ENCODE results near the gene ARMC7. TPM values are rescaled to one million over a fixed set of nuclear protein-coding genes. Genes with fewer than 3 reads are reported as not detected.

Gene ARMC7
- total RNA-seq, 1 experiment from 2014 or later: 26.0 TPM

- peaks cover 18% of the 10 kb centered on the region for H3K4me1 Mint-ChIP-seq (ENCODE audit: low read depth, unreplicated experiment)
- H3K27me3 Mint-ChIP-seq (ENCODE audit: insufficient read depth, unreplicated experiment): no peaks in the 10 kb centered on the region
- BruUV-seq (replicated peaks): no TSS peak
- no peak overlapping the region for H3K4me3 Mint-ChIP-seq (ENCODE audit: unreplicated experiment)
- no peaks in the 10 kb centered on the region for H3K9me3 ChIP-seq
- H3K27ac Mint-ChIP-seq (ENCODE audit: unreplicated experiment): no peak overlapping the region
- DNase-seq: no peak
- no peaks in the 10 kb centered on the region for H3K9me3 Mint-ChIP-seq (ENCODE audit: unreplicated experiment)
- no peak overlapping the region for H3K4me3 ChIP-seq (ENCODE audit: low read depth, low read length)
- H3K4me1 ChIP-seq: peaks cover 8% of the 10 kb centered on the region
- intact Hi-C loops (cut with micrococcal nuclease; ENCODE audit: unreplicated experiment): no loop called here
- POLR2A ChIA-PET: no interaction called here
- H3K36me3 Mint-ChIP-seq (ENCODE audit: insufficient read depth, unreplicated experiment): peaks cover 48% of the 10 kb centered on the region
- CTCF ChIA-PET: interaction anchor here (0.6 to 2.5 kb wide), 5 partner anchors 8 to 93 kb away, joined by 3 to 58 read pairs (median 4); no protein-coding TSS in a partner anchor
- H3K27me3 ChIP-seq (replicated peaks; ENCODE audit: control insufficient read depth, insufficient read depth, low read length): no peaks in the 10 kb centered on the region
- no peaks in the 10 kb centered on the region for H3K36me3 ChIP-seq (ENCODE audit: control insufficient read depth, insufficient read depth, low read length)
- no peak for TF ChIP-seq CTCF (IDR thresholded peaks at IDR 0.05; ENCODE audit: insufficient read depth in 1 of 2, low read depth in 1 of 2, low read length in 1 of 2, severe bottlenecking in 1 of 2, unreplicated experiment in 1 of 2)
Observed at GRCh38 chr17:75115555-75115954, 5.8 kb downstream of the ARMC7 start.

- Histone ChIP-seq H3K9me3 (no peaks in the 10 kb centered on the region), H3K27me3 (replicated peaks; ENCODE audit: control insufficient read depth, insufficient read depth, low read length) (no peaks in the 10 kb centered on the region), H3K4me1 (peaks cover 8% of the 10 kb centered on the region), H3K36me3 (ENCODE audit: control insufficient read depth, insufficient read depth, low read length) (no peaks in the 10 kb centered on the region), H3K4me3 (ENCODE audit: low read depth, low read length) (no peak overlapping the region)
- intact Hi-C loops (cut with micrococcal nuclease; ENCODE audit: unreplicated experiment): no loop called here
- no peak for TF ChIP-seq CTCF (IDR thresholded peaks at IDR 0.05; ENCODE audit: insufficient read depth in 1 of 2, low read depth in 1 of 2, low read length in 1 of 2, severe bottlenecking in 1 of 2, unreplicated experiment in 1 of 2)
- ChIA-PET CTCF (no interaction called here), POLR2A (no interaction called here)
- no TSS peak for BruUV-seq (replicated peaks)
- H3K9me3 Mint-ChIP-seq (ENCODE audit: unreplicated experiment): no peaks in the 10 kb centered on the region
- H3K27ac Mint-ChIP-seq (ENCODE audit: unreplicated experiment): no peak overlapping the region
- H3K4me3 Mint-ChIP-seq (ENCODE audit: unreplicated experiment): no peak overlapping the region
- H3K4me1 Mint-ChIP-seq (ENCODE audit: low read depth, unreplicated experiment): peaks cover 14% of the 10 kb centered on the region
- H3K36me3 Mint-ChIP-seq (ENCODE audit: insufficient read depth, unreplicated experiment): peaks cover 51% of the 10 kb centered on the region
- no peak for DNase-seq
- no peaks in the 10 kb centered on the region for H3K27me3 Mint-ChIP-seq (ENCODE audit: insufficient read depth, unreplicated experiment)
Observed at GRCh38 chr17:75116737-75117136, 7.0 kb downstream of the ARMC7 start.

GRCh38 chr17:75118307-75118706 is 8.5 kb downstream of the ARMC7 start:
- CTCF ChIA-PET: interaction anchor here (1.7 kb wide), 1 partner anchor 13 kb away, joined by 4 read pairs; the partner anchor contains the start of gene NT5C
- intact Hi-C loops (cut with micrococcal nuclease; ENCODE audit: unreplicated experiment): no loop called here
- no peak for DNase-seq
- Mint-ChIP-seq H3K36me3 (ENCODE audit: insufficient read depth, unreplicated experiment) (peaks cover 45% of the 10 kb centered on the region), H3K4me1 (ENCODE audit: low read depth, unreplicated experiment) (peaks cover 10% of the 10 kb centered on the region), H3K9me3 (ENCODE audit: unreplicated experiment) (no peaks in the 10 kb centered on the region), H3K27ac (ENCODE audit: unreplicated experiment) (no peak overlapping the region), H3K27me3 (ENCODE audit: insufficient read depth, unreplicated experiment) (no peaks in the 10 kb centered on the region), H3K4me3 (ENCODE audit: unreplicated experiment) (no peak overlapping the region)
- POLR2A ChIA-PET: interaction anchor here (0.7 kb wide), 1 partner anchor 276 kb away, joined by 4 read pairs; no protein-coding TSS in a partner anchor
- Histone ChIP-seq H3K27me3 (replicated peaks; ENCODE audit: control insufficient read depth, insufficient read depth, low read length) (no peaks in the 10 kb centered on the region), H3K4me1 (peaks cover 8% of the 10 kb centered on the region), H3K9me3 (no peaks in the 10 kb centered on the region), H3K4me3 (ENCODE audit: low read depth, low read length) (no peak overlapping the region), H3K36me3 (ENCODE audit: control insufficient read depth, insufficient read depth, low read length) (no peaks in the 10 kb centered on the region)
- no TSS peak for BruUV-seq (replicated peaks)
- TF ChIP-seq CTCF (IDR thresholded peaks at IDR 0.05; ENCODE audit: insufficient read depth in 1 of 2, low read depth in 1 of 2, low read length in 1 of 2, severe bottlenecking in 1 of 2, unreplicated experiment in 1 of 2): no peak
